Mesendoderm (in vitro differentiated cells): Measurements from ENCODE around the gene HERPUD2.

Experiments
- DNase-seq: peaks from one replicate; pipeline ENCODE4 v3.0.0; 2013
- H2AK5ac ChIP-seq: 2 replicates; pipeline ENCODE4 v1.6.1; 2013; ENCODE audit warnings: low read length, inconsistent platforms
- H2BK120ac ChIP-seq: 2 replicates; pipeline ENCODE4 v1.6.1; 2013; ENCODE audit warnings: low read depth, mild to moderate bottlenecking, low read length, moderate library complexity, mixed read lengths
- H2BK15ac ChIP-seq: replicated peaks from 2 replicates; pipeline ENCODE4 v1.6.1; 2013; ENCODE audit warnings: low read depth, mild to moderate bottlenecking, moderate library complexity
- H2BK5ac ChIP-seq: 2 replicates; pipeline ENCODE4 v1.6.1; 2013; ENCODE audit warnings: low read length, inconsistent platforms
- H3K18ac ChIP-seq: 2 replicates; pipeline ENCODE4 v1.6.1; 2013; ENCODE audit warnings: mild to moderate bottlenecking, low read length, mixed read lengths
- H3K23ac ChIP-seq: one replicate; pipeline ENCODE4 v1.6.1; 2013; ENCODE audit warnings: low read length
- H3K27ac ChIP-seq: 2 replicates; pipeline ENCODE4 v1.5.1; 2013; ENCODE audit warnings: low read depth, mild to moderate bottlenecking, inconsistent platforms, low read length, moderate library complexity
- H3K27me3 ChIP-seq: 2 replicates; pipeline ENCODE4 v1.6.1; 2013; ENCODE audit warnings: low read length, control low read depth, mild to moderate bottlenecking, inconsistent platforms; ENCODE audit not compliant: insufficient read depth, poor library complexity
- H3K36me3 ChIP-seq: 2 replicates; pipeline ENCODE4 v1.6.1; 2013; ENCODE audit warnings: low read length, inconsistent platforms; ENCODE audit not compliant: control insufficient read depth, insufficient read depth
- H3K4ac ChIP-seq: one replicate; pipeline ENCODE4 v1.6.1; 2013; ENCODE audit warnings: low read depth, mild to moderate bottlenecking, low read length, moderate library complexity
- H3K4me1 ChIP-seq: 2 replicates; pipeline ENCODE4 v1.6.1; 2013; ENCODE audit warnings: low read depth, low read length, inconsistent platforms; ENCODE audit not compliant: control insufficient read depth
- H3K4me2 ChIP-seq: 2 replicates; pipeline ENCODE4 v1.6.1; 2013; ENCODE audit warnings: low read length
- H3K4me3 ChIP-seq: 2 replicates; pipeline ENCODE4 v1.5.1; 2013; ENCODE audit warnings: mild to moderate bottlenecking, low read length
- H3K56ac ChIP-seq: one replicate; pipeline ENCODE4 v1.6.1; 2013; ENCODE audit warnings: low read length
- H3K79me1 ChIP-seq: 2 replicates; pipeline ENCODE4 v1.6.1; 2013; ENCODE audit warnings: low read length, inconsistent platforms
- H3K79me2 ChIP-seq: 2 replicates; pipeline ENCODE4 v1.6.1; 2013; ENCODE audit warnings: mild to moderate bottlenecking, low read length; ENCODE audit not compliant: control insufficient read depth, insufficient read depth
- H3K9ac ChIP-seq: 2 replicates; pipeline ENCODE4 v1.6.1; 2013; ENCODE audit warnings: low read length, inconsistent platforms
- H4K5ac ChIP-seq: one replicate; pipeline ENCODE4 v1.6.1; 2013; ENCODE audit warnings: low read length
- H4K8ac ChIP-seq: one replicate; pipeline ENCODE4 v1.6.1; 2013; ENCODE audit warnings: low read depth, mild to moderate bottlenecking, control low read depth, low read length, moderate library complexity
- WGBS: extraction: QIAGEN DNeasy Blood & Tissue Kit; methylation state at CpG from one replicate; pipeline ENCODE4 v1.1.7; 2013; ENCODE audit warnings: low lambda C conversion rate, missing lambda C conversion rate; ENCODE audit not compliant: insufficient coverage; ENCODE audit errors: extremely low coverage; 5-methylcytosine and 5-hydroxymethylcytosine counted together

The HERPUD2 gene

GRCh38 chr7:35718047-35718446 is 23.1 kb upstream of the HERPUD2 start:
- Histone ChIP-seq H3K23ac (no peak overlapping the region), H3K4ac (no peak overlapping the region), H2AK5ac (no peak overlapping the region), H3K79me2 (no peaks in the 10 kb centered on the region), H3K56ac (no peak overlapping the region), H3K79me1 (no peaks in the 10 kb centered on the region), H3K4me2 (no peak overlapping the region), H4K8ac (no peak overlapping the region), H2BK5ac (no peak overlapping the region), H2BK120ac (no peak overlapping the region), H4K5ac (no peak overlapping the region), H3K4me3 (no peak overlapping the region), H3K36me3 (no peaks in the 10 kb centered on the region), H3K4me1 (no peaks in the 10 kb centered on the region), H2BK15ac (no peak overlapping the region), H3K9ac (no peak overlapping the region), H3K27me3 (no peaks in the 10 kb centered on the region), H3K18ac (no peak overlapping the region), H3K27ac (no peak overlapping the region)
- no CpG with 5 or more reads among the region's 1 CpG for WGBS
- no peak for DNase-seq

GRCh38 chr7:35717516-35717915 is 22.6 kb upstream of the HERPUD2 start:
- H4K5ac ChIP-seq: no peak overlapping the region
- no peak overlapping the region for H3K4me3 ChIP-seq
- no peak overlapping the region for H3K4me2 ChIP-seq
- H3K36me3 ChIP-seq: no peaks in the 10 kb centered on the region
- H3K23ac ChIP-seq: no peak overlapping the region
- H3K4ac ChIP-seq: no peak overlapping the region
- no peaks in the 10 kb centered on the region for H3K79me2 ChIP-seq
- H3K18ac ChIP-seq: no peak overlapping the region
- H3K27ac ChIP-seq: no peak overlapping the region
- no peaks in the 10 kb centered on the region for H3K79me1 ChIP-seq
- no peak overlapping the region for H2BK15ac ChIP-seq
- DNase-seq: no peak
- no peaks in the 10 kb centered on the region for H3K27me3 ChIP-seq
- no peak overlapping the region for H2BK5ac ChIP-seq
- H2BK120ac ChIP-seq: no peak overlapping the region
- no peak overlapping the region for H3K9ac ChIP-seq
- WGBS: no CpG with 5 or more reads among the region's 6 CpGs
- no peak overlapping the region for H4K8ac ChIP-seq
- H3K56ac ChIP-seq: no peak overlapping the region
- H3K4me1 ChIP-seq: no peaks in the 10 kb centered on the region
- H2AK5ac ChIP-seq: no peak overlapping the region

GRCh38 chr7:35717013-35717412 is 22.1 kb upstream of the HERPUD2 start:
- Histone ChIP-seq H2BK15ac (no peak overlapping the region), H2BK120ac (no peak overlapping the region), H2BK5ac (no peak overlapping the region), H3K18ac (no peak overlapping the region), H3K4me1 (no peaks in the 10 kb centered on the region), H3K27me3 (no peaks in the 10 kb centered on the region), H3K36me3 (no peaks in the 10 kb centered on the region), H3K4ac (no peak overlapping the region), H3K4me2 (no peak overlapping the region), H3K56ac (no peak overlapping the region), H3K27ac (no peak overlapping the region), H4K8ac (no peak overlapping the region), H2AK5ac (no peak overlapping the region), H4K5ac (no peak overlapping the region), H3K4me3 (no peak overlapping the region), H3K23ac (no peak overlapping the region), H3K79me2 (no peaks in the 10 kb centered on the region), H3K79me1 (no peaks in the 10 kb centered on the region), H3K9ac (no peak overlapping the region)
- no CpG with 5 or more reads among the region's 1 CpG for WGBS
- DNase-seq: no peak

DNA sequence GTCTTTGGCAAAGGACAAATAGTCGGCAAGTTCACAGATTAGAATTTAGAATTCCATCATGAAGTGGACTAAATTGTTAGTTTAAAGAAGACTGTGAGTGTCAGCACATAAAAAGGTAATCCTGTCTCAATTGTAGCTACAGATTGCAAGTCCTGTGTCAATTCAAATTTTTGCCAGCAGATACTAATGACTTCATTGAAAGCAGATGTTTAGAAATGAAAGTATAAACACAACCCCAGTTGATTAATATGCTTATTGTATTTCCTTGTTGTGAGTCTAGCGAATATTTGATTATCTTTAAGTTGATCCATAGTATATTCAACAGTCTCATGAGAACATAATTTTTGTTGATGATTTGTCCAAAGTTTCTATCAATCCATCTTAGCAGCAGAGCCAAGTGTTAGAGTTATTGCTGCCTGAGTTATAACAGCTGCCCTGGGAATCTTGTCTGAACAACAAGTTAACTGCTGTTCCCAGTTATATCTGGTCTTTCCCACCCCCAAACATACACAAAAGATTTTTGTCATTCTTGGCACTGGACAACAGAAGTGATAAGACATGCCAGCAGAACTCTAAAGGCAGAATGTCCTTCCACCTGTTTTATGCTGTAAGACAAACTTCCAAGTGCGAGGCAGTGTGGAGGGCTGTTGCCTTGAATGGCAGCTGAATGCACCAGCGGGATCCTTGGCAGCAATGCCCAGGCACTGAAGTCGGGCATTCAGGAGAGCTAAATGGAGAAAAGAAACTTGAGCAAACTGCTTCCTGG is 21.3 kb upstream of the HERPUD2 start:
- Histone ChIP-seq H3K4me3 (no peak overlapping the region), H3K9ac (no peak overlapping the region), H4K5ac (no peak overlapping the region), H2BK5ac (no peak overlapping the region), H3K56ac (no peak overlapping the region), H3K79me1 (no peaks in the 10 kb centered on the region), H2BK120ac (no peak overlapping the region), H4K8ac (no peak overlapping the region), H3K4me2 (no peak overlapping the region), H3K23ac (no peak overlapping the region), H3K27me3 (no peaks in the 10 kb centered on the region), H3K79me2 (no peaks in the 10 kb centered on the region), H3K27ac (no peak overlapping the region), H3K18ac (no peak overlapping the region), H3K4ac (no peak overlapping the region), H3K36me3 (no peaks in the 10 kb centered on the region), H3K4me1 (no peaks in the 10 kb centered on the region), H2BK15ac (no peak overlapping the region), H2AK5ac (no peak overlapping the region)
- DNase-seq: no peak
- WGBS: no CpG with 5 or more reads among the region's 5 CpGs

DNA sequence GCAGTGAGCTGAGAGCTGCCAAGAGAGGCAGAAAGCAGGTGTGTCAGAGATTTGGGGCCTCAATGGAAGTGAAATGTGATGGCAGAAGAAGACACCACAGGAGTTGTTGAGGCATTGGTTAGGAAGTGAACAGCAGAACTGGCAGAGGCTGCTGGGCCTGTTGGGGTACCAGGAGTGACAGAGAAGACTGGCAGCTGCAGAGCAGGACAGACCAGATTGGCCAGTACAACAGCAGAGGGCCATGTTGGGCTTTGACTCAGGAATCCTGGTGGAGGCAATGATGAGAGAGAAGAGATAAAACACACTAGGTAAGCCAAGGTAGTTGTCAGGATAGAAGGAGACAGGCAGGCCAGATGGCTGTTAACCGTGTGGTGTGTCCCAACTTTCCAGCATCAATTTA is 19.9 kb upstream of the HERPUD2 start:
- Histone ChIP-seq H2BK5ac (no peak overlapping the region), H3K27ac (no peak overlapping the region), H3K9ac (no peak overlapping the region), H3K4me1 (no peaks in the 10 kb centered on the region), H2AK5ac (no peak overlapping the region), H4K8ac (no peak overlapping the region), H3K18ac (no peak overlapping the region), H3K36me3 (no peaks in the 10 kb centered on the region), H4K5ac (no peak overlapping the region), H3K27me3 (no peaks in the 10 kb centered on the region), H3K79me1 (no peaks in the 10 kb centered on the region), H3K4me3 (no peak overlapping the region), H3K4ac (no peak overlapping the region), H2BK15ac (no peak overlapping the region), H3K79me2 (no peaks in the 10 kb centered on the region), H3K23ac (no peak overlapping the region), H3K56ac (no peak overlapping the region), H3K4me2 (no peak overlapping the region), H2BK120ac (no peak overlapping the region)
- no CpG with 5 or more reads among the region's 1 CpG for WGBS
- DNase-seq: peak; percentile 50

GRCh38 chr7:35714407-35714806 is 19.5 kb upstream of the HERPUD2 start:
- Histone ChIP-seq H3K56ac (no peak overlapping the region), H2BK15ac (no peak overlapping the region), H2AK5ac (no peak overlapping the region), H3K23ac (no peak overlapping the region), H3K79me1 (no peaks in the 10 kb centered on the region), H3K4me2 (no peak overlapping the region), H3K27ac (no peak overlapping the region), H3K79me2 (no peaks in the 10 kb centered on the region), H2BK5ac (no peak overlapping the region), H3K27me3 (no peaks in the 10 kb centered on the region), H3K9ac (no peak overlapping the region), H2BK120ac (no peak overlapping the region), H4K5ac (no peak overlapping the region), H3K18ac (no peak overlapping the region), H4K8ac (no peak overlapping the region), H3K4me3 (no peak overlapping the region), H3K36me3 (no peaks in the 10 kb centered on the region), H3K4me1 (no peaks in the 10 kb centered on the region), H3K4ac (no peak overlapping the region)
- no CpG with 5 or more reads among the region's 1 CpG for WGBS
- no peak for DNase-seq
